ENCODE data around the gene TMEM72. TPM values are rescaled to one million over a fixed set of nuclear protein-coding genes. Genes with fewer than 3 reads are reported as not detected.

Gene TMEM72
- total RNA-seq, 1 experiment from 2014 or later, result not detected

GRCh38 chr10:44984671-44985101, 73.5 kb downstream of the TMEM72 start:
- no peaks in the 10 kb centered on the region for H3K79me2 ChIP-seq (ENCODE audit: insufficient read depth, low read length)
- Mint-ChIP-seq H3K4me1 (peaks cover 63 to 67% of the 10 kb centered on the region in 2 experiments), H3K27ac (no peak overlapping the region; a peak in 1 of 7 replicates), H3K36me3 (ENCODE audit: insufficient read depth in 1 of 3, low read depth in 3 of 3) (peaks cover 4 to 9% (median 8%) of the 10 kb centered on the region in 3 experiments; a peak in 5 of 7 replicates), H3K9me3 (no peaks in the 10 kb centered on the region; a peak in 2 of 5 replicates), H3K4me3 (no peak overlapping the region), H3K27me3 (ENCODE audit: low read depth) (peaks cover 3% of the 10 kb centered on the region)
- H4K20me1 ChIP-seq (ENCODE audit: control insufficient read depth, insufficient read depth, insufficient read length), result no peaks in the 10 kb centered on the region
- no peaks in the 10 kb centered on the region for H3K23me2 ChIP-seq (ENCODE audit: insufficient read length, low read depth, low read length, poor library complexity, severe bottlenecking)
- no peak overlapping the region for H4K5ac ChIP-seq (ENCODE audit: insufficient read length, low read depth, low read length)
- H3K14ac ChIP-seq (ENCODE audit: insufficient read depth, low read length), result no peak overlapping the region
- no peak for DNase-seq
- H3K9ac ChIP-seq (ENCODE audit: extremely low read depth, insufficient read length, low read length), result no peak overlapping the region
- H3K27me3 ChIP-seq (ENCODE audit: insufficient read depth, low read length), result no peaks in the 10 kb centered on the region
- no peak overlapping the region for H2BK15ac ChIP-seq (ENCODE audit: low read depth, low read length)
- H3K4me2 ChIP-seq (ENCODE audit: insufficient read depth, insufficient read length, low read length), result no peak overlapping the region
- H3K79me1 ChIP-seq (ENCODE audit: insufficient read depth, low read depth, low read length, poor library complexity, severe bottlenecking), result no peaks in the 10 kb centered on the region
- peaks cover 12% of the 10 kb centered on the region; the same call in 1 of the 2 replicates for H3K4me1 ChIP-seq (ENCODE audit: insufficient read depth, low read length)
- H2AFZ ChIP-seq (ENCODE audit: low read length), result no peak overlapping the region
- no peak overlapping the region for H3K27ac ChIP-seq (ENCODE audit: insufficient read length, low read depth, low read length)
- no peak overlapping the region for H4K91ac ChIP-seq (ENCODE audit: insufficient read length, low read depth, low read length)
- WGBS (ENCODE audit: extremely low coverage, insufficient read length, low lambda C conversion rate), result no CpG with 5 or more reads among the region's 15 CpGs
- no peak overlapping the region for H3K18ac ChIP-seq (ENCODE audit: insufficient read length, low read depth, low read length)
- H2BK20ac ChIP-seq (ENCODE audit: low read depth, low read length, poor library complexity, severe bottlenecking), result no peak overlapping the region
- no peak overlapping the region for H2BK12ac ChIP-seq (ENCODE audit: insufficient read length, low read depth, low read length)
- no peak overlapping the region for H2BK120ac ChIP-seq (ENCODE audit: low read depth, low read length, poor library complexity, severe bottlenecking)
- no peak overlapping the region for H4K8ac ChIP-seq (replicated peaks; ENCODE audit: insufficient read length, low read depth, low read length)
- H3K4ac ChIP-seq (ENCODE audit: low read depth, low read length), result no peak overlapping the region
- no peak overlapping the region for H2AK5ac ChIP-seq (ENCODE audit: insufficient read length, low read length)
- H2BK5ac ChIP-seq (ENCODE audit: insufficient read length, low read length), result no peak overlapping the region
- TF ChIP-seq CTCF (conservative IDR thresholded peaks at IDR 0.05), result no peak
- H3K9me3 ChIP-seq (ENCODE audit: control insufficient read depth, low read depth, low read length), result no peaks in the 10 kb centered on the region
- H3K23ac ChIP-seq (ENCODE audit: insufficient read length, low read depth, low read length), result no peak overlapping the region
- no peak overlapping the region for H3K56ac ChIP-seq (ENCODE audit: insufficient read length, low read depth, low read length)
- no peak overlapping the region for H3T11ph ChIP-seq (ENCODE audit: low read length)

Measured in H9 (cell line).